HuH-7 (cell line): ENCODE results near the gene MT3.
"Not testable (repeated sequence)": the region's sequence is repeated elsewhere in the genome, so short reads cannot be mapped to it uniquely, and the experiment has no call there.

Source experiments
- DNase-seq: peaks from one replicate; pipeline ENCODE4 v3.0.0; 2011; ENCODE audit warnings: low spot score

The MT3 gene

DNA sequence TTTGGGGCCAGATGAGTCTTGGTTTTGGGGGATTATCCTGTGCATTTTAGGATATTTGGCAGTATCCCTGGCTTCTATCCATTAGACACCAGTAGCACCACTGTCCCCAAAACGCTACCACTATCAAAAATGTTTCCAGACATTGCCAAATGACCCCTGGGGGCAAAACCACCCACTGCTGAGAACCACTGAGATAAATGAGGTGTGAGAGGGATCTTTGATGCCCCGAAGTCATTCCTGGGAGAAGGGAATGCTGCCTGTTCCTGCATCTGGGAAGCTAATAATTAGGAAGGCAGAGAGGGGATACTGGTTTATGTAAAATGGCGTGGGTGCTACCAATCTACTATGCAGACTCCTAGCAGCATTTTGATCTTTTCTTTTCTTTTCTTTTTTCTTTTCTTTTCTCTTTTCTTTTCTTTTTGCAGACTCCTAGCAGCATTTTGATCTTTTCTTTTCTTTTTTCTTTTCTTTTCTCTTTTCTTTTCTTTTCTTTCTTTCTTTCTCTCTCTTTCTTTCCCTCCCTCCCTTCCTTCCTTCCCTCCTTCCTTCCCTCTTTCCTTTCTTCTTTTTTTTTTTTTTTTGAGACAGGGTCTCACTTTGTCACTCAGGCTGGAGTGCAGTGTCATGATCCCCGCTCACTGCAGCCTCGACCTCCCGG, 8.8 kb upstream of the MT3 start:
- no peak for DNase-seq

DNA sequence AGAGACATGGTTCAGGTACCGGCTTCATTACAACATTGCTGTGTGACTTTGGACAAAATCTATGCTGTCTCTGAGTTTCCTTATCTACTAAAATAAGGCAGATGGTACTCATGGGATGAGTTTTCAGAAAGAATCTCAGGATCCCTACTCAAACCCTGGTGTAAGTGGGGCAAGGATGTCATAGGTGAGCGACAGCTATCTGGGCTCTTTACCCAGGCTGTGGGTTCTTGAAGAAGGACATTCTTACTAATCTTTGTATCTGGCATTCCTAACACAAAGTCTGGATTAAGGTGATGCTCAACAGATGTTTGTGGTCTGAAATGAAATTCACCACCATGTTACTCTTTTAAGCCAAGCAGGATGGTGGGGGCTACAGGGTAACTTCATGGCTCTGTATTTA, 6.4 kb upstream of the MT3 start:
- not testable (repeated sequence) for DNase-seq

DNA sequence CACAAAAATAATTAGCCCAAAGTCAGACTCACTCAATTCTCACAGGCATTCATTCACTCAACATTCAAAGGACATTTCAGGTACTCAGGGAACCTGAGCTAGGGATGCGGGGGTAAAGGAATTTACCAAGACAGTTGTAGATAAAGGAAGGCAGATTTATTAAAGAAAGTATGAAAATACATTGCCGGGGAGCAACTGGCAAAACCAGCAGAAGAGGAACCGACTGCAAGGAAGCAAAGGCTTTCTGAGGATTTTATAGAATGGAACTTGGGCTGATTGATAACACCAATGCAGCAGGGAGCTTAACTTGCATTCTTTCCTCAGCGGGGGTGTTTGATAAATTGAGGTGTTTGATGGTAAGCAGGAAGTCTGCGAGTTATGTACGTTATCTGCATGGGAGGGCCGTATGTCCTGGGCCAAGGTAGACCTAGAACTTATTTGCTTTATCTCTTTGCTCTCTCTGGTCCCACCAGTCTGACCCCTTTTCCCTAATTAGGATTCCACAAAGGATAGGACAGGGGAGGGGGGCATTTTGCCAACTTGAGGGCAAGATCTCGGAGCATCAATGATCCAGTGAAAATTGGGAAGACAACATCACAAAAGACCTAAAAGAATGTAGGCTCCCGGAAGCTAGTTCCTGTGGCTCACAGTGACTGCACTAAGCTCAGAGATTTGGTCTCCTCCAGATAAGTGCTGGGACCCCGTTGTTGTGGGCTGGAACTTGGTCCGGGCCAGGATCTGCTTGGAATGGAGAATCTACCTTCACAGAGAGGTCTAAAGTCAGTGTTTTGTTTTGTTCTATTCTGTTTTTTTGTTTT, 5.8 kb upstream of the MT3 start:
- no peak for DNase-seq

DNA sequence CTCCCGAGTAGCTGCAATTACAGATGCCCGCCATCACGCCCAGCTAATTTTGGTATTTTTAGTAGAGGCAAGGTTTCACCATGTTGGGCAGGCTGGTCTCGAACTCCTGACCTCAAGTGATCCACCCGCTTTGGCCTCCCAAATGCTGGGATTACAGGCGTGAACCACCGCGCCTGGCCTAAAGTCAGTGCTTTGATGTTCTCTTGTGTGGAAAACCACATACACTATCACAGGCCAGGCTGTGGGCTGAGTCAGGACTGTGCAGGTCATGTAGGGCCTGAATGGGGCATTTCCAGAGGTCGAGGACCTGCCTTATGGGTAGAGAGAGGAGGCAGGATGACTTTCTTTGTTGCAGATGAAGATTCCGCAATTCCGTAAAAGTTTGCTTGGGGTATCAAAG, 5.1 kb upstream of the MT3 start:
- no peak for DNase-seq

GRCh38 chr16:56588781-56589140, 567 bp upstream of the MT3 start:
- DNase-seq, result no peak

DNA sequence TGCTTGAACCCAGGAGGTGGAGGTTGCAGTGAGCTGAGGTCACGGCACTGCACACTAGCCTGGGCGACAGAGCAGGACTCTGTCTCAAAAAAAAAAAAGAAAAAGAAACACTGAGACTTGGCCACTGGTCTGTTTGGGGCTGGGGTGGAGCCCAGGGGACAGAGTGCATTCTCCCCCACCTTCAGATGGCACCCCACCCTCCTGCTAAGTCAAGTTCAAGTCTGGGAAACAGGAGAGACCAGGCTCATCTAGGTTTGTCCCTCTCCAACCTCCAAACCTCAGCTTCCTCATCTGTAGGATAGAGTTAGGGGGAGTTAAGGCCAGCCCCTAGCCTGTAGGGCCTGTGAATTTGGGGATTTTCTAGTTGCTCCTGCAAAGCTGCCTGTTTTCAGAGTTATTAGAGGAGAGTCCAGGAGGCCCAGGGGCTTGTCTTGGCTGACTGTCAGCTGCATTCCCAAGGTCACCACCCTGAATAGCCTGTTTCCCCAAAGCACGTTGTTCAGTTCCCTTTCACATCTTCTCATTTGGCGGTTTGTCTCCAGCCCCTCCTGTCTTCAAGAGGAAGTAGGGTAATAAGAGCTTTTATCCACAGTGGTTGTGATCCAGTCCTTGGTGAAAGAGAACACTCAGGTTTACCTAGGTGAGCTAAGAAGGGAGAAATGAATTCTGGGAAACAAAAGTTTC, 2.2 kb downstream of the MT3 start:
- DNase-seq, result no peak

DNA sequence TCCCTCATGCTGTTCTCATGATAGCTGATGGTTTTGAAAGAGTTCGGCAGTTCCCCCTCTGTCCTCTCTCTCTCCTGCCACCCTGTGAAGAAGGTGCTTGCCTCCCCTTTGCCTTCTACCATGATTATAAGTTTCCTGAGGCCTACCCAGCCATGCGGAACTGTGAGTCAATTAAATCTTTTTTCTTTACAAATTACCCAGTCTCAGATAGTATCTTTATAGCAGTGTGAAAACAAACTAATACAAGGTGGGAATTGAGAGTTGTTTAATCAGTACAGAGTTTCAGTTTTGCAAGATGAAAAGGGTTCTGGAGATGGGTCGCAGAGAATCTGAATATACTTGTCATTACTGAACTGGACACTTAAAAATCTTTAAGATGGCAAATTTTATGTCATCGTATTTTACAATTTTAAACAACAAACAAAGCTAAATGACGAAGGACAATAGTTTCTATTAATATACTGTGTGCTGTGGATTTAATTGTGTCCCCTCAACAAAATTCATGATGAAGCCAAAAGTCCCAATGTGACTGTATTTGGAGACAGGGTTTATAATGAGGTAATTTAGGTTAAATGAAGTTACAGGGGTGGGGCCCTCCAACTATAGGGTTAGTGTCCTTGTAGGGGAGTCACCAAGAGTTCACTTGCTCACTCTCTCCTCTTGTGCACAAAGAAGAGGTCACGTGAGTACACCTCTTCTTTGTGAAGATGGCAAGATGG, 4.4 kb downstream of the MT3 start:
- no peak for DNase-seq

DNA sequence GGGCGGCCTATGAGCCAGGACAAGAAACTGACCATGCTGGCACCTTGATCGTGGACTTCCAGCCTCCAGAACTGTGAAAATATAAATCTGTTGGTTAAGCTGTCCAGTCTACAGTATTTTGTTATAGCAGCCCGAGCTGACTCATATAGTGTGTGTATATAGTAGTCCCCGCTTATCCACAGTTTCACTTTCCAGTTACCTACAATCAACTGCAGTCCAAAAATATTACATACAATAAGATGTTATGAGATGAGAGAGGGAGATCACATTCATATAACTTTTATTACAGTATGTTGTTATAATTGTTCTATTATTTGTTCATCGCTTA, 4.9 kb downstream of the MT3 start:
- DNase-seq, result no peak

DNA sequence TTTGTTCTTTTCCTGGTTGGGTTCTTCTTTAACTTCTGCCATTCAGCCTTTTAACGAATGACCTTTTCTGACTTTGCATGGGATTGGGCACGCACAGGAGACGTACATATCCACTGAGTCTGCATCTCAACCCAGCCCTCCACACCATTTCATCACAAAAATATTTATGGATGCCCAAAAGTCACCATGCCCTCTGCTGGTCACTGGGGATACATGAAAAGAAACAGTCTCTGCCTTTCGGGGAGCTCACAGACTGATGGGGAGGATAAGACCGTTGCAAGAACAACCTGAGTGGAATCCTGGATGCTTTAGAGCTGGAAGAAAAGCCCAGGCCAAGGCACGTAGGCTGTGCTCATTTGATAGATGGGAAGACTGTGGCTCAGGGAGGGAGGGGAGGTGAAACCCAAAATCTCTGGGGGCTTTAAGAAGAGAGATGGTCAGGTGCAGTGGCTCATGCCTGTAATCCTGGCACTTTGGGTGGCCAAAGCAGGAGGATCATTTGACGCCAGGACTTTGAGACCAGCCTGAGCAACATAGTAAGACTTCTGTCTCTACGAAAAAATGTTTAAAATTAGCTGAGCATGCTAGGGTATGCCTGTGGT, 11.2 kb downstream of the MT3 start:
- DNase-seq, result no peak

GRCh38 chr16:56601325-56601724, 12.0 kb downstream of the MT3 start:
- DNase-seq, result no peak

DNA sequence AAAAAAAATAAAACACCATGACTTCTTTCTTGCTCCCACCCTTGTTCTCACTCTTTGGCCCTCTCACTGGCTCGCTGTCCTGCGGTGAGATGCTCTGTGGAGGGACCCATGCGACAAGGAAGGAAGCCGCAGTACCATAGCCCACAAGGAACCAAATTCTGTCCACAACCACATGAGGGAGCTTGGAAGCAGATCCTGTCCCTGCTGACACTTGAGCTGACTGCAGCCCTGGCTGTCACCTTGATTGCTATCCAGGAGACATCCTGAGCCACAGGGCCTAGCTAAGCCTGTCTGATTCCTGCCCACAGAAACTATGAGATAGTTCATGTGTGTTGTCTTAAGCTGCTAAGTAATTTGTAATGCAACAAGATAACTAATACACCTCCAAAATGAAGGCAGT, 14.3 kb downstream of the MT3 start:
- DNase-seq, result peak; percentile 51

GRCh38 chr16:56604966-56605365, 15.6 kb downstream of the MT3 start:
- DNase-seq, result no peak

GRCh38 chr16:56605475-56605874, 16.1 kb downstream of the MT3 start:
- no peak for DNase-seq

DNA sequence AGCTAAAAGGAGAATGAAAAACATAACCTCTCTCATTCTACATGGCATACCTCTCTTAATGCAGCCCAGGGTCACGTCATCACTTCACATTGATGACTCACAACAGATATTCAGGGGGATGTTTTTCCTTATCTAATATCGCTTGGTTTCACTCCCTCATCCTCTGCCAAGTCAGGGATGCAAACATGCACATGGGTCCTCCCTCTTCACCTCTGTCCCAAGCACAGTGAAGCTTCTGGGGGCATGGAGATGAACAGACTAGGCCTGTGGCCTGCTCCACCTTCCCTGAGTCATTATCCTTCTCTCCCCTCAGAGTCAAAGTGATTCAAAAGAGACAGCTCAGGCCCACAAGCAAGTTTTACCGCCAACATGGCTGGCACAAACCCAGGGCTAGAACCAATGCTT, 16.7 kb downstream of the MT3 start:
- DNase-seq, result no peak

- no peak for DNase-seq
These were observed 17.3 kb downstream of the MT3 start for GRCh38 chr16:56606476-56607108.

- no peak for DNase-seq
These were observed 17.8 kb downstream of the MT3 start for GRCh38 chr16:56607109-56607618.

- no peak for DNase-seq
These were observed 18.3 kb downstream of the MT3 start for GRCh38 chr16:56607675-56608042.

GRCh38 chr16:56608043-56608875, 18.9 kb downstream of the MT3 start, which contains the start of gene MT2A:
TSS of gene MT2A (plus strand) at chr16:56608584. CDS start at chr16:56608656, 72 bp downstream.
- DNase-seq, result peak; percentile 84

DNA sequence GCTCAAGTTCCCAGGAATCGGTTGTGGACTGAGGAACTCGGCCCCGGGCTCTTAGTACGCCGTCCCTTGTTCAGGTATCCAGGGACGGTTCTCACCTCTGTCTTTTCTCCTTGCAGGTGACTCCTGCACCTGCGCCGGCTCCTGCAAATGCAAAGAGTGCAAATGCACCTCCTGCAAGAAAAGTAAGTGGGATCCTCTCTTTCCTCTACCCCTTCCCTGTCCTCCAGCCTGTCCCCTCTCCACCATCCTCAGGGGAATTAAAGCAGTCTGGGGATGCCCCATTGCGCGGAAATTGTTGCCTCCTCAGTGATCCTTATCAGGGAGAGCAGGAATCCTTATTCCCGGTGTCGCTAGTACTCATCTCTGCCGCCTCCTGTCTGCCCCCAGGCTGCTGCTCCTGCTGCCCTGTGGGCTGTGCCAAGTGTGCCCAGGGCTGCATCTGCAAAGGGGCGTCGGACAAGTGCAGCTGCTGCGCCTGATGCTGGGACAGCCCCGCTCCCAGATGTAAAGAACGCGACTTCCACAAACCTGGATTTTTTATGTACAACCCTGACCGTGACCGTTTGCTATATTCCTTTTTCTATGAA, 19.6 kb downstream of the MT3 start:
- no peak for DNase-seq

DNA sequence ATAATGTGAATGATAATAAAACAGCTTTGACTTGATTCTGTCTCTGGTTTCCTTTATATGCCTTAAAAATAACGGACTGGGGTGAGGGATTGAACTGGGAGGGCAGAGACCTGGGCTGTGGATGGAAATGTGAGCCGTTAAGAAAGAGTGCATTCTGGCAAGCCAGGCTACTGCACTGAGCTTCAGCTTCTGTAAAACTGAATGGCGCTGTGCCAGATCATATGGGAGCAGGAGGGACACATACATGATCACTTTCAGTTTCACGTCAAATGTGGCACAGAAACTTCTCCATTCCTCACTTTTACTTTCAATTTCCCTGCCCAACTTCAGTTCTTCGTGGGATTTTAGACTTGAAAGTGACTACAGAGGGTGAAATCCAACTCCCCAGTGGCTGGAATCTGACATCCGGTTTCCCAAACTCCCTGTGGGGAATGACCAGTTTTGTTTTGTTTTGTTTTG, 20.2 kb downstream of the MT3 start:
- no peak for DNase-seq
